CD8-positive, alpha-beta memory T cell (primary cell): ENCODE measurements around the gene AGER. TPM values are rescaled to one million over a fixed set of nuclear protein-coding genes. Genes with fewer than 3 reads are reported as not detected.

Experiments
- CTCF ChIA-PET: fragments of 350-600 bp; sonication (Branson Sonifier 250); formaldehyde crosslinking; loops from one replicate; lab custom pipeline; 2021; ENCODE audit warnings: antibody characterized with exemption; lab: Charles Lee
- POLR2A ChIA-PET: fragments of 350-600 bp; sonication (Branson Sonifier 250); formaldehyde crosslinking; loops from one replicate; lab custom pipeline; 2021; ENCODE audit warnings: antibody characterized with exemption; lab: Charles Lee
- DNase-seq, 5 donors: peaks; one replicate each; pipeline versions ENCODE4 v3.0.0 to v3.0.0-alpha.2; 2020 to 2022; ENCODE audit warnings: mixed read lengths in 1 of 5
- H3K27ac ChIP-seq: one replicate; pipeline ENCODE4 v1.7.0; 2013; ENCODE audit warnings: low read depth, mild to moderate bottlenecking, low read length, moderate library complexity
- H3K27me3 ChIP-seq: 2 replicates; pipeline ENCODE4 v1.7.0; 2013; ENCODE audit warnings: low read length, mild to moderate bottlenecking; ENCODE audit not compliant: insufficient read depth, poor library complexity, severe bottlenecking
- H3K36me3 ChIP-seq: 2 replicates; pipeline ENCODE4 v1.7.0; 2013; ENCODE audit warnings: mild to moderate bottlenecking, low read length, moderate library complexity; ENCODE audit not compliant: insufficient read depth
- H3K4me1 ChIP-seq: 2 replicates; pipeline ENCODE4 v1.7.0; 2013; ENCODE audit warnings: mild to moderate bottlenecking, low read length, moderate library complexity; ENCODE audit not compliant: insufficient read depth
- H3K4me3 ChIP-seq: 2 replicates; pipeline ENCODE4 v1.7.0; 2013; ENCODE audit warnings: mild to moderate bottlenecking, low read length
- H3K9me3 ChIP-seq: 2 replicates; pipeline ENCODE4 v1.7.0; 2013; ENCODE audit warnings: mild to moderate bottlenecking, low read length
- H3K27ac Mint-ChIP-seq, 8 donors: one replicate each; pipeline ENCODE4 v1.8.0; 2020 to 2021; ENCODE audit warnings: mixed read lengths in 8 of 8, mild to moderate bottlenecking in 6 of 8, inconsistent platforms in 3 of 8, moderate library complexity in 3 of 8
- H3K27me3 Mint-ChIP-seq, 2 donors: one replicate each; pipeline ENCODE4 v1.8.0; 2020 to 2021; ENCODE audit warnings: mixed read lengths in 2 of 2, mild to moderate bottlenecking in 1 of 2, moderate library complexity in 1 of 2
- H3K36me3 Mint-ChIP-seq, 3 donors: one replicate each; pipeline ENCODE4 v1.8.0; 2020 to 2021; ENCODE audit warnings: mixed read lengths in 3 of 3, inconsistent platforms in 1 of 3, mild to moderate bottlenecking in 1 of 3
- H3K4me1 Mint-ChIP-seq, 3 donors: one replicate each; pipeline ENCODE4 v1.8.0; 2020 to 2021; ENCODE audit warnings: mixed read lengths in 3 of 3, inconsistent platforms in 1 of 3, mild to moderate bottlenecking in 1 of 3
- H3K4me3 Mint-ChIP-seq, 7 donors: one replicate each; pipeline ENCODE4 v1.8.0; 2020 to 2021; ENCODE audit warnings: mixed read lengths in 7 of 7, mild to moderate bottlenecking in 6 of 7, moderate library complexity in 4 of 7, inconsistent platforms in 2 of 7
- H3K9me3 Mint-ChIP-seq, 5 donors: one replicate each; pipeline ENCODE4 v1.8.0; 2020 to 2022; ENCODE audit warnings: mixed read lengths in 5 of 5, mild to moderate bottlenecking in 3 of 5, moderate library complexity in 2 of 5, inconsistent platforms in 1 of 5
- polyA plus RNA-seq: library from polyadenylated mRNA; unstranded; fragments of 300-500 nt; fragmentation: Illumina TruSeq; gene quantifications from one replicate; pipeline ENCODE4 v1.2.3, GENCODE V29; 2021
- total RNA-seq, 2 experiments: library from RNA; stranded (reverse); gene quantifications; one replicate each; pipeline ENCODE4 v1.2.3, GENCODE V29; 2021

The AGER gene
- 10 to 100 TPM; 11.9 to 12.5 TPM for total RNA-seq
- not detected for polyA plus RNA-seq

- Mint-ChIP-seq H3K4me3 (no peak within 1 kb of the TSS), H3K27me3 (peaks cover 0 to 1% of the 10 kb centered on the region in 2 donors), H3K36me3 (peaks cover 9 to 87% (median 29%) of the 10 kb centered on the region in 3 donors), H3K4me1 (peaks cover 45 to 67% (median 61%) of the 10 kb centered on the region in 3 donors), H3K27ac (peak within 1 kb of the TSS in 6 of 8 donors; percentile 29 to 98 (median 67)), H3K9me3 (no peaks in the 10 kb centered on the region)
- ChIA-PET CTCF (no interaction called here), POLR2A (no interaction called here)
- peaks cover 55% of the 10 kb centered on the region for H3K4me1 ChIP-seq
- H3K27me3 ChIP-seq, result no peaks in the 10 kb centered on the region
- H3K4me3 ChIP-seq, result no peak within 1 kb of the TSS
- peaks cover 30% of the 10 kb centered on the region for H3K36me3 ChIP-seq
- DNase-seq, result peak in 1 of 5 donors; percentile 45
- H3K27ac ChIP-seq, result peak within 1 kb of the TSS; percentile 12
- H3K9me3 ChIP-seq, result no peaks in the 10 kb centered on the region
Observed at GRCh38 chr6:32184084-32184640, at the start of gene AGER. Gene AGER (minus strand): TSS chr6:32184253. CDS start chr6:32184222, 31 bp downstream.

- no peaks in the 10 kb centered on the region for H3K36me3 ChIP-seq
- H3K27me3 ChIP-seq, result no peaks in the 10 kb centered on the region
- H3K9me3 Mint-ChIP-seq, result no peaks in the 10 kb centered on the region
- H3K4me3 Mint-ChIP-seq, result no peak overlapping the region
- H3K4me3 ChIP-seq, result no peak overlapping the region
- no peaks in the 10 kb centered on the region for H3K4me1 Mint-ChIP-seq
- H3K36me3 Mint-ChIP-seq, result peaks cover 0 to 2% (median 0%) of the 10 kb centered on the region in 3 donors
- H3K27ac ChIP-seq, result no peak overlapping the region
- CTCF ChIA-PET, result interaction anchor here (0.9 kb wide), 1 partner anchor 19 kb away, joined by 3 read pairs; no protein-coding TSS in a partner anchor
- no peaks in the 10 kb centered on the region for H3K27me3 Mint-ChIP-seq
- H3K4me1 ChIP-seq, result peaks cover 11% of the 10 kb centered on the region
- no peaks in the 10 kb centered on the region for H3K9me3 ChIP-seq
- no peak for DNase-seq
- POLR2A ChIA-PET, result no interaction called here
- no peak overlapping the region for H3K27ac Mint-ChIP-seq
Observed at GRCh38 chr6:32226434-32226833, 42.4 kb upstream of the AGER start.

GRCh38 chr6:32224696-32225095 lies 40.6 kb upstream of the AGER start:
- H3K4me3 Mint-ChIP-seq, result no peak overlapping the region
- CTCF ChIA-PET, result no interaction called here
- no peaks in the 10 kb centered on the region for H3K27me3 Mint-ChIP-seq

GRCh38 chr6:32223258-32224235 lies 39.5 kb upstream of the AGER start, which contains the start of gene NOTCH4:
Gene NOTCH4 (minus strand): TSS chr6:32224067. CDS start chr6:32223928, 139 bp downstream.
- no peaks in the 10 kb centered on the region for H3K36me3 ChIP-seq
- no peaks in the 10 kb centered on the region for H3K27me3 ChIP-seq
- no peaks in the 10 kb centered on the region for H3K9me3 ChIP-seq
- Mint-ChIP-seq H3K27ac (no peak within 1 kb of the TSS), H3K4me3 (no peak within 1 kb of the TSS), H3K9me3 (no peaks in the 10 kb centered on the region), H3K4me1 (no peaks in the 10 kb centered on the region), H3K27me3 (peaks cover 0 to 4% of the 10 kb centered on the region in 2 donors), H3K36me3 (peaks cover 0 to 2% (median 0%) of the 10 kb centered on the region in 3 donors)
- no peak within 1 kb of the TSS for H3K27ac ChIP-seq
- no peak for DNase-seq
- ChIA-PET CTCF (no interaction called here), POLR2A (no interaction called here)
- peaks cover 11% of the 10 kb centered on the region for H3K4me1 ChIP-seq
- no peak within 1 kb of the TSS for H3K4me3 ChIP-seq

More at GRCh38 chr6:32224696-32225095, 40.6 kb upstream of the AGER start:
- Histone ChIP-seq H3K36me3 (no peaks in the 10 kb centered on the region), H3K4me3 (no peak overlapping the region), H3K27me3 (no peaks in the 10 kb centered on the region), H3K9me3 (no peaks in the 10 kb centered on the region), H3K27ac (no peak overlapping the region), H3K4me1 (peaks cover 11% of the 10 kb centered on the region)
- POLR2A ChIA-PET, result no interaction called here
- H3K36me3 Mint-ChIP-seq, result peaks cover 0 to 2% (median 0%) of the 10 kb centered on the region in 3 donors
- no peak overlapping the region for H3K27ac Mint-ChIP-seq
- no peaks in the 10 kb centered on the region for H3K4me1 Mint-ChIP-seq
- no peaks in the 10 kb centered on the region for H3K9me3 Mint-ChIP-seq
- DNase-seq, result no peak

GRCh38 chr6:32222333-32223230 lies 38.5 kb upstream of the AGER start:
- Mint-ChIP-seq H3K9me3 (no peaks in the 10 kb centered on the region), H3K4me3 (no peak overlapping the region), H3K36me3 (peaks cover 0 to 2% (median 0%) of the 10 kb centered on the region in 3 donors), H3K4me1 (no peaks in the 10 kb centered on the region), H3K27me3 (peaks cover 0 to 4% of the 10 kb centered on the region in 2 donors), H3K27ac (no peak overlapping the region)
- H3K27ac ChIP-seq, result no peak overlapping the region
- peaks cover 11% of the 10 kb centered on the region for H3K4me1 ChIP-seq
- no peak for DNase-seq
- no peaks in the 10 kb centered on the region for H3K36me3 ChIP-seq
- H3K27me3 ChIP-seq, result no peaks in the 10 kb centered on the region
- CTCF ChIA-PET, result no interaction called here
- H3K4me3 ChIP-seq, result no peak overlapping the region
- POLR2A ChIA-PET, result no interaction called here
- H3K9me3 ChIP-seq, result no peaks in the 10 kb centered on the region

GRCh38 chr6:32220021-32220420 lies 36.0 kb upstream of the AGER start:
- H3K36me3 ChIP-seq, result no peaks in the 10 kb centered on the region
- no peaks in the 10 kb centered on the region for H3K4me1 Mint-ChIP-seq
- peaks cover 0 to 4% of the 10 kb centered on the region in 2 donors for H3K27me3 Mint-ChIP-seq
- ChIA-PET CTCF (no interaction called here), POLR2A (no interaction called here)
- H3K27ac Mint-ChIP-seq, result no peak overlapping the region
- H3K4me3 ChIP-seq, result no peak overlapping the region
- H3K4me1 ChIP-seq, result peaks cover 11% of the 10 kb centered on the region
- no peaks in the 10 kb centered on the region for H3K9me3 ChIP-seq
- H3K9me3 Mint-ChIP-seq, result no peaks in the 10 kb centered on the region
- no peak overlapping the region for H3K27ac ChIP-seq
- H3K27me3 ChIP-seq, result no peaks in the 10 kb centered on the region
- DNase-seq, result no peak
- H3K4me3 Mint-ChIP-seq, result no peak overlapping the region
- no peaks in the 10 kb centered on the region for H3K36me3 Mint-ChIP-seq

- no peak overlapping the region for H3K27ac ChIP-seq
- no peaks in the 10 kb centered on the region for H3K9me3 ChIP-seq
- peaks cover 11% of the 10 kb centered on the region for H3K4me1 ChIP-seq
- H3K36me3 ChIP-seq, result no peaks in the 10 kb centered on the region
- no peak overlapping the region for H3K4me3 ChIP-seq
- Mint-ChIP-seq H3K9me3 (no peaks in the 10 kb centered on the region), H3K27ac (no peak overlapping the region), H3K4me1 (no peaks in the 10 kb centered on the region), H3K27me3 (peaks cover 0 to 4% of the 10 kb centered on the region in 2 donors), H3K36me3 (no peaks in the 10 kb centered on the region), H3K4me3 (no peak overlapping the region)
- CTCF ChIA-PET, result no interaction called here
- H3K27me3 ChIP-seq, result no peaks in the 10 kb centered on the region
- POLR2A ChIA-PET, result no interaction called here
- DNase-seq, result no peak
Observed at GRCh38 chr6:32218167-32218566, 34.1 kb upstream of the AGER start.
